ENCODE data around the gene PRIMA1.
A peak's percentile ranks its signal among the peaks of the same experiment; 100 is the strongest.

Gene PRIMA1

DNA sequence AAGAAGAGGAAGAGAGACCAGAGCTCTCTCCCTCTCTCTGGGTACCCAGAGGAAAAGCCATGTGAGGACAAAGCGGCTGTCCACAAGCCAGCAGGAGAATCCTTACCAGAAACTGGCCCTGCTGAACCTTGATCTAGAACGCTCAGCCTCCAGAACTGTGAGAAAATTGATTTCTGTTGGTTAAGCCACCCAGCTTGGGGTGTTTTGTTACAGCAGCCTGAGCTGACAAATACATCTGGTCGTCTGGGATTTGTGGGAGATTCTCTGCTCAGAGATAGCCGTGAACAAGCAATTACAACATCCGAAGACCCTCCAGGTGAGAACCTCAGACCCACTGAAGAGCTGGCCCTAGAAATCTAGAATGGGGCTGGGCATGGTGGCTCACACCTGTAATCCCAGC is 6.5 kb upstream of the PRIMA1 start:
- no peak for DNase-seq

- no peak for DNase-seq
Observed at GRCh38 chr14:93793555-93794324, 5.5 kb upstream of the PRIMA1 start.

- no peak for DNase-seq
Observed at GRCh38 chr14:93792391-93792790, 4.1 kb upstream of the PRIMA1 start.

DNA sequence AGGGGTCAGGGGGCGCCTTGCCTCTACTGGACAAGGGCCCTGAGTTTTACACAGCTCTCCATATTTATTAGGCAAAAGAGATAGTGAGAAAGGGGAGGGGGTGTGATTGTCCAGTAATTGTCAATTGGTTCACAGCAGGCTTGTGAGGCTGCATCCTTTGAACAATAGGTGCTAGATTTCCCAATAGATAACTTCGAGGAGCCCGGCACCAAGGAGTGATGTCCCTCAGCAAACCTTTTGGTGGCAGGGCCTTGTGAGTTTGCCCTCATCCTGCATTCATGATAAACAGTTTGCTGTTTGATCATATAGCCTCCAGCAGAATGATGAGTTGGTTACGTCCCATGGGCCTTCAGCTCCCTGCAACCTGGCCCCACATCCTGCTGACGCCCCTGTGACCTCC is 2.7 kb upstream of the PRIMA1 start:
- DNase-seq: no peak

DNA sequence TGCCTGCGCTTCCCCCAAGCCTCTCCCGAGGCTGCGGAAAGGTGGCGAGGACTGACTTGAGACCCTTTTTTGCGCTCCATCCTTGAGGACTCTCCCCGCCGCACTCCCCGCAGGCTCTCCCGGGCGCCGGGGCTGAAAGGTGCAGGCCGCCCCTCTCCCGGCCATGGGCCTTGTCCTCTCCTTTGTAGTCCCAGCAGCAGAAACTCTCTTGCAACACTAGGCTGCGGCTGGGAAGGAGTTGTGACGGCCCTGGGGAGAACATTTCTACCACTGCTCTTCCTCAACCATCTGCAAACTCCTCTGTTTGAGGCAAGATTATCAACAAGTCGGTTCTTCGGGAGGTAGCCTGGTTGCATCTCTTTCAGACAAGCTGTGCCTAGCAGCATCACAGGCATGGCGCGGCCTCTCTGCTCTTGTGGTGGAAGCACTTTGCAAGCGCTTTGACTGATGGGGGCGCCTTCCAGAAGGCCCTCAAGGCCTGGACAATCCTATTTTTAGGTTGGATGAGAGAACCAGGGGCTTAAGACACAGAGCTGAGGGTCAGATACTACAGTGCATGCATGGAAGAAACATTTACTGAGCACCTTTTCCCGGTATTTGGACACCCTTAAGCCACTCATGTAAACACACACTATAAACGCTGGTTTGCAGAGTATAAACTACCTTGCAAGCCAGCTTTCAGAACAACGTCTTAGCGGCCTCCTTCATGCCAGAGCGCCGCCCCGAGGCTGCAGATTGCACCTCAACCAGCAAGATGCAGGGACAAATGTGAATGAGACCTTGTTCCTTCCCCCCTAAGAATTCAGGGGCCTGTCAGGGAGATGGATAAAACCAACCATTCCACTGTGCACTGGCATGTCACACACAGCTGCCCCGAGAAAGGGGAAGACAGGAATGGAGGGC is 1.2 kb upstream of the PRIMA1 start:
- no peak for DNase-seq

DNA sequence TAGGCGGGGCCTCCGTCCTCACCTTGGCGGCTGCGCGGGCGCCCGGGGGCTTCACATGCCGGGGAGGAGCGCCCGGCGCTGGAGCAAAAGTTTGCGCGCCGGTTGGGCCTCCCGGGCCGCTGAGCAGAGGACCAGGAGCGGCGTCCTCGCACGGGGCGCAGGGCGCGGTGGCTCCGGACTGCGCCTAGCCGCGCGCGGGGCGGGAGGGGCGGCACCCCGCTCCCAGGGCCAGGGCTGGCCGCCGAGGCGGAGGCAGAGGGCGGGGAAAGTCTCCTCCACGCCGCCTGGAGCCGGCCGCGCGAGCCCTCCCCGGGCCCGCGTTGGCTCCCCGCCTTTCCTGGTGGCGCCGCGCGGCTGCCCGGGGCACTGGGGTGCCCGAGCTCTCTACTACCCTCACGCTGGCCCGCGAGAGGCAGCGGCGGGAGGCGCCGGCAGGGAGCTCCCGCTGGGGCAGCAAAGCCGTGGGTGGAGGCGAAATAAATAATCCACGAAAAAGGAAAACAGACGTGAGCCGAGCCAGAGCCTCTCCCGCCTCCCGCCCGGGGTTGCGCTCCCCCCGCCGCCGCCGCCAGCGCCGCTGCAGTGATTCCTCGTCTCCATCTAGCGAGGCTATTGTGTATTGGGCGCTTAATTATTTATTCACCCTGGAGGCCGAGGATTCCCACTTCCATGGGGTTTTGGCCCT is 400 bp upstream of the PRIMA1 start:
- DNase-seq: peak; percentile 67

- no peak for DNase-seq
Observed at GRCh38 chr14:93787465-93788292, 606 bp downstream of the PRIMA1 start.

- DNase-seq: no peak
Observed at GRCh38 chr14:93785423-93785822, 2.9 kb downstream of the PRIMA1 start.

DNA sequence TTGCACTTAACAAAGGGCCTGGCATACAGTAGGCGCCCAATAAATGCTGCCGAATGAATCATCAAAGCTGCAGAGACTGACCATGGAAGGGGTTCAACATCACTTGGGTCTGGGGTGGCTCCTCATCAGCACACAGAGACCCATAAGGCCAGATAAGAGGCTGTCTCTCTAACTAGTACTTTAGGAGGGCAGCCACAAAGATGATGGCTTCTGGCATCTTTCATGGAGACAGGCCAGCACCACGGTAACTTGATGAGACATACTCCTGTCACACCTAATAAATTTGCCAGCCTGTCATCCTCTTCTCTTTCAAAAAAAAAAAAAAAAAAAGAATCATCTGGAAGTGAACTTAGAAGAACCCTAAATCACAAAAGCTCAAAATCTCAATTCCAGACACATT is 3.4 kb downstream of the PRIMA1 start:
- no peak for DNase-seq

DNA sequence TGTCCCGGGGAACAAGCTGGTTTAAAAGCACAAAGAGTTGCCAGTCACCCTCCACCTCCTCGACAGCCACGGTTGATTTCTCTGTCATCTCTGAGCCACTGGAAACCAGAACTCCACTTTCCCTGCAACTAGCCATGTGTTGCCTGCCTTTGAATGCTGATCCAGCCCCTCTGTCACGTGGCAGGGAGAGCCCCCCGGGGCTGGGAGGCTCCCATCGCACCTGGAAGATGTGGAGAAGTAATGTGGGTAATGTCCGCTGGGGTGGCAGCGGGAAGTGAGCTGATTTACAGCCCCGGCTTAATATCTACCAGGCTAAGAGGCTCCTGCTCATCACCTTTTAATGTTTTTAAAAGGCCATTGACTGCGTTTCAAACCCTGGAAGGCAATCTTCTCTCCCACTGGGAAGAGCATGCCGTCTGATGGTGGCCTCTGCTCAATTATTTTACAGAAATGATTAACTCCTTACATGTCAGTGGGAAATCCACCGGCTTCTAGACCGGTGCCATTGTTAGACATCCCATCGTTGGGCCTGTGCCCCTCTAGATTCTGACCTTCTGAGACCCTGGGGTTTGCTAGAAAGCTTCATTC is 7.4 kb downstream of the PRIMA1 start:
- DNase-seq: no peak

DNA sequence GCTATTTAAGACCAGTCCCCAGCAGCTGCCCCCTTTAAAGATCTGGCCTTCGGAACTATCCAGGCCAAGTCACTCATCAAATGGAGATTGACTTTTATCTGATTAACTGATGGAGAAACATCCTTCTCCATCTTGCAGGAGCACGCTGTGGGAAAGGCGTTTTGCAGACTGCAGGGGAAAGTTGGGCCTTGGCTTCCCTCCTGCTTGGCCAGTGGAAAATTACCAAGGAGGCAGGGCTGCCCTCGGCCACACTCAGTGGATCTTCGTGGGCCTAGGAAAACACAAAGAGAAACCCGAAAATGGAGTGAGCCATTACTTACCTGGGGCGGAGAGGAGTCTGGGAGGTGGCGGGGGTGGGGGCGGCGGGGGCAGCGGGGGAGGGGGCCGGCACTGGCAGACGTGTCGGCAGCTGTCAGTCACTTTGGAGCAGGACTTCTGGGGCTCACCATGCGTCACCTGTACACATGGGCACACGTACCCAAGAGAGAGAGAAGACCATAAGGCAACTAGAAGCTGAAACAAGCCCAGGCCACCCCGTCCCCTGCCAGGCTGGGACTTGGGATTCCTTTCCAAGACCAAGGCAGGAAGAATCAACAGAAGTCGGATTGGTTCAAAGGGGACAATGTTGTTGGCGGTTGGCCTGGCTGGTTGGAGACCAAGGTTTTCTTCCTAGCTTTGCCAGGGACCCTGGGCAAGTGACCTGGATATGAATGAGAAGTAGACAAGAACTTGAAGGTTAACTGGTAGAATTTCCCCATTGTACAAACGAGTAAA is 9.2 kb downstream of the PRIMA1 start:
- no peak for DNase-seq

DNA sequence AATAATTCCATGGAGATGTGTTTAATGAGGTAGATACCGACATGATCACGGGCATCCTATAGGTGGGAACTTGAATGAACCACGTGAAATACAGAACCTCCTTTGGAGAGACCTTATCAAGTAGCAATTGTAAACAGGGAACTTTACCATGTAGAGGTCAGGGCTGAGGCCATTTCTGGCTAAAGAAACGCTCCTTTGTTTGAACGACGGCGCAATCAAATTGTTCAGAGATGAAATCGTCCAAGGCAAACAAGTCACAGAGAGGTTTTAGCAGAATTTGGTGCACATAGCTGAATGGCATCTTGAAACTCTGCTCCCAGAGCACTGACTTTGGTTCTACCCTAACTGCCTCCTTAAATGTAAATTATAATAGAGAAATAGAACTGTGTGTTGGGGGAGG is 9.8 kb downstream of the PRIMA1 start:
- DNase-seq: no peak

GRCh38 chr14:93775744-93776143 is 12.5 kb downstream of the PRIMA1 start:
- DNase-seq: no peak

DNA sequence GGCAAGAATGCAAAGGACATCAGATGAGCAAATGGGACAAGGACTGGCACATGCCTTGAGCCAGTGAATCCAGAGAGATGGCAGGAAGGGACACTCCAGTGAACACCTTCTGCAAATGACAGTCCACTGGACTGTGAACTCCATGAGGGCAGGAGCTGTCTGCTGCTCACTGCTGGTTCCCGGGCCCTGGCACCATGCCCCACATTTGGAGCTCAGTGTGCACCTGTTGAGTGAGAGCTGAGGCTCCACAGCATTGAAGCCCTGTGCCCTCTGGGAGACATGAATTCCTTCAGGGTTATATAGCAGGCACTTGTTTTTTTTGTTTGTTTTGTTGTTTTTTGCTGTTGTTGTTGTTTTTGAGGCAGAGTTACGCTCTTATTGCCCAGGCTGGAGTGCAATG is 13.1 kb downstream of the PRIMA1 start:
- no peak for DNase-seq

DNA sequence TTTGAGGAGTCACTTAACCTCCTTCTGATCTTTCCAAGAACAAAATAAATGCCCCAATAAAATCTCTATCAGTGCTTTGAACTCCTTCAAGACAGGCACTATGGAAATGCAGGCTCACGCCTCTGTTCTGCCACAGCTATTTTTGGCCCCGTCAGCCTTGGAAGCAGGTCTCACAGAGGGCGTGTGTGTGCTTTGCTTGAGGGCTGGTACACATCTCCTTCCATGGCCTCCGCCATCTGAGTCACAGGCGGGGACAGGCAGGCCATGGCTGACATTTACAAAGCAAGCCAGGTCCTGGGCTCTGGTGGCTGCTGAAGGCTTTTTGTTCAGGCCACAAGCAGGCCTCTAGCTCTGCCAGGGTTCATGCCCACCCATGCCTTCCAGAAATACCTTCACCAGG is 16.0 kb downstream of the PRIMA1 start:
- DNase-seq: no peak

GRCh38 chr14:93765970-93766369 is 22.3 kb downstream of the PRIMA1 start:
- no peak for DNase-seq

DNA sequence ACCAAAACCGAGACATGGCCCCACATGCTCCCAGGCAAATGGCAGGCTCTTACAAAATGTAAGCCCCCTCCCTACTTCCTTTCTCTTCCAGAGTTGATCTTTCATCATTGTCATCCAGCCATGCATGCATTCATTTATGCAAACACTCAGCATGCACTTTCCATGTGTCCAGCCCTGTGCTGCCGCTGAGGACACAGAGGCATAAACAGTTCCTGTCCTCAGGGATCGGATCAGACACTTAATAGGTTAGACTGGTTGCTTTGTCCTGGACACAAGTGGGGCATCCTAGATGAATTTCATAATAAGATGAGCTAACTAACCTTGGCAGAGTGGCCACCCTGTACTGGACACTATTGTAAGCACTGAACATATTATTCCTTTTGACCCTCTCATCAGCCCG is 23.1 kb downstream of the PRIMA1 start:
- no peak for DNase-seq

GRCh38 chr14:93764211-93764659 is 24.1 kb downstream of the PRIMA1 start:
- no peak for DNase-seq

- peak; percentile 82 for DNase-seq
Observed at GRCh38 chr14:93759719-93760307, 28.5 kb downstream of the PRIMA1 start.

- no peak for DNase-seq
Observed at GRCh38 chr14:93757206-93757605, 31.1 kb downstream of the PRIMA1 start.

GRCh38 chr14:93753647-93754046 is 34.6 kb downstream of the PRIMA1 start:
- DNase-seq: no peak
